Astrocyte of the cerebellum (primary cell): ENCODE data around the gene GNAI2.
"Not testable (repeated sequence)": the region's sequence is repeated elsewhere in the genome, so short reads cannot be mapped to it uniquely, and the experiment has no call there.

ENCODE experiments used
- DNase-seq: peaks from one replicate; pipeline ENCODE4 v3.0.0-alpha.2; 2011; ENCODE audit warnings: low read depth
- H3K4me3 ChIP-seq: 2 replicates; pipeline ENCODE4 v1.5.1; 2011; ENCODE audit warnings: mild to moderate bottlenecking, low read depth, low read length, moderate library complexity
- CTCF ChIP-seq: IDR thresholded peaks from 2 replicates; pipeline ENCODE4 v1.5.1; 2012; ENCODE audit warnings: low read length, low read depth, moderate library complexity, mild to moderate bottlenecking; ENCODE audit errors: missing control alignments
- in situ Hi-C: cut with HindIII; loops from 2 replicates; pipeline ENCODE4 v1.10.0; 2017; ENCODE audit warnings: low sequenced_read_pairs

GNAI2 gene

GRCh38 chr3:50221411-50222168, 14.4 kb upstream of the GNAI2 start:
- TF ChIP-seq CTCF = no peak
- DNase-seq = no peak
- no peak overlapping the region for H3K4me3 ChIP-seq
- in situ Hi-C loops = no loop called here

- TF ChIP-seq CTCF = no peak
- in situ Hi-C loops = no loop called here
- DNase-seq = no peak
- H3K4me3 ChIP-seq = no peak overlapping the region
These were observed 13.9 kb upstream of the GNAI2 start for GRCh38 chr3:50222169-50222528.

- no peak for TF ChIP-seq CTCF
- DNase-seq = no peak
- H3K4me3 ChIP-seq = no peak overlapping the region
- in situ Hi-C loops = no loop called here
These were observed 11.4 kb upstream of the GNAI2 start for GRCh38 chr3:50224639-50225038.

GRCh38 chr3:50226888-50227389, 9.1 kb upstream of the GNAI2 start:
- in situ Hi-C loops = no loop called here
- peak overlapping the region; percentile 66 for H3K4me3 ChIP-seq
- no peak for DNase-seq
- TF ChIP-seq CTCF = no peak

- in situ Hi-C loops = no loop called here
- peak; percentile 66 for TF ChIP-seq CTCF
- peak; percentile 45 for DNase-seq
- peak overlapping the region; percentile 66 for H3K4me3 ChIP-seq
These were observed 8.4 kb upstream of the GNAI2 start for GRCh38 chr3:50227390-50228183.

- DNase-seq, in situ Hi-C loops: not testable (repeated sequence)
- peak overlapping the region; percentile 66 for H3K4me3 ChIP-seq
These were observed 7.7 kb upstream of the GNAI2 start for GRCh38 chr3:50228184-50228763.
